HEK293T (cell line): ENCODE measurements around the gene ACOD1.

ENCODE experiments used
- CTCF ChIA-PET: fragments of 350-600 bp; formaldehyde crosslinking; extraction: SDS; loops from one replicate; lab custom pipeline; 2021; ENCODE audit warnings: antibody characterized with exemption, inconsistent platforms; lab: Yijun Ruan, JAX
- POLR2A ChIA-PET: fragments of 350-600 bp; formaldehyde crosslinking; extraction: SDS; loops from one replicate; lab custom pipeline; 2020; ENCODE audit warnings: antibody characterized with exemption, inconsistent platforms; lab: Yijun Ruan, JAX
- DNase-seq: peaks from one replicate; pipeline ENCODE4 v3.0.0; 2012; ENCODE audit warnings: mixed read lengths; ENCODE audit errors: extremely low spot score
- ARNT ChIP-seq: fragments of 450-650 bp; IDR thresholded peaks from 2 replicates; pipeline ENCODE4 v1.6.1; 2017; ENCODE audit warnings: mild to moderate bottlenecking
- BHLHE40 ChIP-seq: fragments of 450-650 bp; IDR thresholded peaks from 2 replicates; pipeline ENCODE4 v1.6.1; 2016; ENCODE audit warnings: mild to moderate bottlenecking, moderate library complexity, borderline replicate concordance
- CTBP1 ChIP-seq: fragments of 450-650 bp; IDR thresholded peaks from 2 replicates; pipeline ENCODE4 v1.6.1; 2016; ENCODE audit warnings: borderline replicate concordance
- ELF4 ChIP-seq: fragments of 450-650 bp; IDR thresholded peaks from 2 replicates; pipeline ENCODE4 v1.6.1; 2017; ENCODE audit warnings: antibody characterized with exemption
- FOXA1 ChIP-seq: fragments of 450-650 bp; IDR thresholded peaks from 2 replicates; pipeline ENCODE4 v1.6.1; 2016; ENCODE audit warnings: mild to moderate bottlenecking
- FOXK2 ChIP-seq: fragments of 450-650 bp; IDR thresholded peaks from 2 replicates; pipeline ENCODE4 v1.6.1; 2016; ENCODE audit warnings: mild to moderate bottlenecking
- FOXM1 ChIP-seq: fragments of 450-650 bp; IDR thresholded peaks from 2 replicates; pipeline ENCODE4 v1.6.1; 2017; ENCODE audit warnings: mild to moderate bottlenecking, borderline replicate concordance
- HDGF ChIP-seq: fragments of 450-650 bp; IDR thresholded peaks from 2 replicates; pipeline ENCODE4 v1.6.1; 2017; ENCODE audit warnings: antibody characterized with exemption, borderline replicate concordance
- L3MBTL2 ChIP-seq: fragments of 450-650 bp; conservative IDR thresholded peaks from 2 replicates; pipeline ENCODE4 v1.6.1; 2016; ENCODE audit warnings: mild to moderate bottlenecking
- LEF1 ChIP-seq: fragments of 450-650 bp; IDR thresholded peaks from 2 replicates; pipeline ENCODE4 v1.6.1; 2017; ENCODE audit warnings: mild to moderate bottlenecking, borderline replicate concordance
- NFRKB ChIP-seq: fragments of 450-650 bp; IDR thresholded peaks from 2 replicates; pipeline ENCODE4 v1.6.1; 2016; ENCODE audit warnings: mild to moderate bottlenecking, moderate library complexity
- PKNOX1 ChIP-seq: fragments of 450-650 bp; IDR thresholded peaks from 2 replicates; pipeline ENCODE4 v1.6.1; 2016
- SP1 ChIP-seq: fragments of 450-650 bp; IDR thresholded peaks from 2 replicates; pipeline ENCODE4 v1.6.1; 2017
- SUZ12 ChIP-seq: fragments of 450-650 bp; IDR thresholded peaks from 2 replicates; pipeline ENCODE4 v1.6.1; 2016; ENCODE audit warnings: mild to moderate bottlenecking
- TARDBP ChIP-seq: fragments of 450-650 bp; IDR thresholded peaks from 2 replicates; pipeline ENCODE4 v1.6.1; 2016
- ZNF384 ChIP-seq: fragments of 450-650 bp; IDR thresholded peaks from 2 replicates; pipeline ENCODE4 v1.6.1; 2016

ACOD1 gene

DNA sequence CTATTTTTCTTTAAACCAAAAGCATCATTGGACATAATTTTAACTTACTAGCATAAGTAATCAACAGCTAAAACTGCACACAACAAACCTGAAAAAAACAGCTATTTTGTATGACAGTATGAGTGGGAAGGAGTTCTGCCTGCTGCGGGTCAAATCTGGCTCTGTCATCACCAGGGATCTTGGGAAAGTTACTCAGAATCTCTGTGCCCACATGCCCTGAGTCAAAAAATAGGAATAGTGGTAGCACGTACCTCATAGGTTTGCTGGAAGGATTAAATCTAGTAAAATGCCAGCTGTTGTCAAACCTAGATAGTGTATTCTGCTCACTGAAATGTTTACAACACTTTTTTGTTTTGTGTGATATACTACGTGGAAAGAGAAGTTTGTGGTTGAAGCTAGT is 44.7 kb downstream of the ACOD1 start:
- POLR2A ChIA-PET: interaction anchor here (0.7 to 1.4 kb wide), 7 partner anchors 9 to 337 kb away, joined by 3 to 10 read pairs (median 4); partner anchors contain the start of genes FBXL3 and KCTD12
- CTCF ChIA-PET: interaction anchor here (0.6 to 1.8 kb wide), 6 partner anchors 9 to 1635 kb away, joined by 3 to 15 read pairs (median 5); no protein-coding TSS in a partner anchor
- no peak for DNase-seq
- no peak for TF ChIP-seq HDGF
- TF ChIP-seq ARNT: no peak
- no peak for TF ChIP-seq FOXM1
- TF ChIP-seq TARDBP: no peak
- TF ChIP-seq L3MBTL2: no peak
- no peak for TF ChIP-seq CTBP1
- TF ChIP-seq ELF4: no peak

DNA sequence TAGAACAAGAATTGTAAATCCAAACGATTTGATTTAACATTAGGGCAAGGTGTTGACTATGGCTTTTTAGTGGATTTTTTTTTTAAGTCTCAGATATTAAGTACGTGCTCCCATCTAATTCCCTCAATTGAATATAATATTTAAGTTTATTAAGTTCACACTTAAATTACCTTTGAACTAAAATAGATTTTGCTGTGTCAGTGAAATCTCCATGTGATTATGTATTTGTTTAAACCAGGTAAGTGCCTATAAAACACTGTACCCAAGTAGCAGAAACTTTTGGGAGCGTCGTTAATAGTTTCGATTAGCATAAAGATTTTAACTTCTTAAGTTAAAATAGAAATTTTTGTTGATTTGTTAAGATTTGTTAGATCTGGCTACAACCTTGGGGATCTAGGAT is 45.2 kb downstream of the ACOD1 start:
- TF ChIP-seq ARNT (no peak), LEF1 (no peak), TARDBP (no peak), L3MBTL2 (no peak), CTBP1 (no peak), NFRKB (no peak), BHLHE40 (no peak), FOXA1 (no peak), HDGF (no peak), FOXM1 (no peak), FOXK2 (no peak), PKNOX1 (no peak), SP1 (no peak), ZNF384 (no peak), ELF4 (no peak)
- POLR2A ChIA-PET: interaction anchor here (1.3 to 1.4 kb wide), 3 partner anchors 8 to 17 kb away, joined by 4 to 10 read pairs (median 4); no protein-coding TSS in a partner anchor
- DNase-seq: no peak
- CTCF ChIA-PET: interaction anchor here (1.8 kb wide), 1 partner anchor 8 kb away, joined by 15 read pairs; no protein-coding TSS in a partner anchor

GRCh38 chr13:76994281-76994680 is 46.0 kb downstream of the ACOD1 start:
- TF ChIP-seq PKNOX1 (no peak), TARDBP (no peak), L3MBTL2 (no peak), ARNT (no peak), BHLHE40 (no peak), ELF4 (no peak), SP1 (no peak), FOXA1 (no peak), FOXK2 (no peak), LEF1 (no peak), FOXM1 (no peak)
- no peak for DNase-seq
- CTCF ChIA-PET: interaction anchor here (0.5 to 1.5 kb wide), 2 partner anchors 14 to 24 kb away, joined by 5 to 6 read pairs; no protein-coding TSS in a partner anchor
- POLR2A ChIA-PET: interaction anchor here (0.6 to 1.4 kb wide), 2 partner anchors 11 to 14 kb away, joined by 3 to 4 read pairs; no protein-coding TSS in a partner anchor

GRCh38 chr13:77000475-77000874 is 52.2 kb downstream of the ACOD1 start:
- CTCF ChIA-PET: interaction anchor here (0.6 to 1.9 kb wide), 7 partner anchors 10 to 341 kb away, joined by 3 to 8 read pairs (median 3); partner anchors contain the start of gene FBXL3
- no peak for TF ChIP-seq FOXK2
- TF ChIP-seq HDGF: no peak
- no peak for TF ChIP-seq NFRKB
- no peak for TF ChIP-seq SUZ12
- no peak for TF ChIP-seq PKNOX1
- no peak for TF ChIP-seq BHLHE40
- no peak for TF ChIP-seq ELF4
- TF ChIP-seq FOXM1: no peak
- no peak for TF ChIP-seq CTBP1
- TF ChIP-seq ZNF384: no peak
- TF ChIP-seq ARNT: no peak
- TF ChIP-seq FOXA1: no peak
- POLR2A ChIA-PET: interaction anchor here (1.2 to 1.3 kb wide), 2 partner anchors 9 to 27 kb away, joined by 3 to 4 read pairs; partner anchors contain the start of genes CLN5 and FBXL3
- no peak for DNase-seq

- DNase-seq: no peak
- TF ChIP-seq NFRKB (no peak), PKNOX1 (no peak), TARDBP (no peak), L3MBTL2 (no peak), FOXM1 (no peak), SUZ12 (no peak), ELF4 (no peak), BHLHE40 (no peak), FOXA1 (no peak), SP1 (no peak), ZNF384 (no peak), CTBP1 (no peak), FOXK2 (no peak), ARNT (no peak), LEF1 (no peak), HDGF (no peak)
- ChIA-PET POLR2A (interaction anchor here (1.2 to 1.9 kb wide), 3 partner anchors 9 to 21 kb away, joined by 3 to 10 read pairs (median 8); partner anchors contain the start of gene CLN5), CTCF (interaction anchor here (0.6 to 1.9 kb wide), 7 partner anchors 9 to 1440 kb away, joined by 3 to 15 read pairs (median 5); no protein-coding TSS in a partner anchor)
Observed at GRCh38 chr13:77001540-77001939, 53.2 kb downstream of the ACOD1 start.
